SU-DHL-6 (cell line): ENCODE results near the gene DMBX1.

Experiments
- EZH2phosphoT487 ChIP-seq: fragments of 200-600 bp; sonication (generic), shearing (Covaris generic); conservative IDR thresholded peaks from 2 replicates; pipeline ENCODE4 v1.6.1; 2018; ENCODE audit warnings: mild to moderate bottlenecking, antibody characterized with exemption, low read length, moderate library complexity, mixed read lengths
- TF ChIP-seq, protein P1 (sequence below): fragments of 200-600 bp; sonication (generic); IDR thresholded peaks from one replicate; pipeline ENCODE4 v1.5.1; 2017; ENCODE audit warnings: antibody characterized with exemption, mild to moderate bottlenecking, low read length, moderate library complexity; ENCODE audit not compliant: insufficient read depth, poor library complexity, severe bottlenecking

DNA sequence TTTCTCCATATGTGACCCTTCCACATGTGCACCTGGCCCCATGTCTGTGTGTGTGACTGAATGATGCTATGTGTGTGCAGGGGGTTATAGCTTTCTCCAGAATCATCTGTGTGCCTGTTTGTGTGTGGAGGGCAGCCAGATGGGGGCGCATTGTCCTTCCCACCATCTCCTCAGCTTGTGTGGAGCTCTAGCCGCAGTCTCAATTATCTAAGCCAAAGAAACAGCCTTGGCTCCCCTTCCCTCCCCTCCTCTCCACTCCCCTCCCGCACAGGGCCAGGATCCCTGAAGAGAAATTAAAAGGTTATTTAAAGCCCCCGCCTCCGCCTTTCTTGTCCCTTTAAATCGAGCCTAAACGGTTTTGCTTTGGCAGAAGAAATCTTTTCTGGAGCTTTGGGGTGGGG lies 1.8 kb upstream of the DMBX1 start:
- TF ChIP-seq, protein P1, sequence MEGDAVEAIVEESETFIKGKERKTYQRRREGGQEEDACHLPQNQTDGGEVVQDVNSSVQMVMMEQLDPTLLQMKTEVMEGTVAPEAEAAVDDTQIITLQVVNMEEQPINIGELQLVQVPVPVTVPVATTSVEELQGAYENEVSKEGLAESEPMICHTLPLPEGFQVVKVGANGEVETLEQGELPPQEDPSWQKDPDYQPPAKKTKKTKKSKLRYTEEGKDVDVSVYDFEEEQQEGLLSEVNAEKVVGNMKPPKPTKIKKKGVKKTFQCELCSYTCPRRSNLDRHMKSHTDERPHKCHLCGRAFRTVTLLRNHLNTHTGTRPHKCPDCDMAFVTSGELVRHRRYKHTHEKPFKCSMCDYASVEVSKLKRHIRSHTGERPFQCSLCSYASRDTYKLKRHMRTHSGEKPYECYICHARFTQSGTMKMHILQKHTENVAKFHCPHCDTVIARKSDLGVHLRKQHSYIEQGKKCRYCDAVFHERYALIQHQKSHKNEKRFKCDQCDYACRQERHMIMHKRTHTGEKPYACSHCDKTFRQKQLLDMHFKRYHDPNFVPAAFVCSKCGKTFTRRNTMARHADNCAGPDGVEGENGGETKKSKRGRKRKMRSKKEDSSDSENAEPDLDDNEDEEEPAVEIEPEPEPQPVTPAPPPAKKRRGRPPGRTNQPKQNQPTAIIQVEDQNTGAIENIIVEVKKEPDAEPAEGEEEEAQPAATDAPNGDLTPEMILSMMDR: peak; percentile 15
- TF ChIP-seq EZH2phosphoT487: no peak
